ENCODE results near the gene ANKS6. TPM values are rescaled to one million over a fixed set of nuclear protein-coding genes. Genes with fewer than 3 reads are reported as not detected.

Gene ANKS6
- total and polyA plus RNA-seq, 9 of the 15 experiments (the other 6 are each of a cell fraction or from before 2014, with no cell fraction given), result 9.9 to 74.5 (median 36.9) TPM

- TF ChIP-seq ETV1 (tag; conservative IDR thresholded peaks at IDR 0.05; ENCODE audit: low read depth) (no peak), GMEB1 (CRISPR knock-in tag; IDR thresholded peaks at IDR 0.05) (no peak), KDM1A (IDR thresholded peaks at IDR 0.05) (no peak), STAT5B (CRISPR knock-in tag; IDR thresholded peaks at IDR 0.05) (no peak), ARNT (IDR thresholded peaks at IDR 0.05) (no peak), POLR2AphosphoS5 (IDR thresholded peaks at IDR 0.05; ENCODE audit: control insufficient read depth, insufficient read depth, low read depth, low read length) (no peak), ARID4B (CRISPR knock-in tag; IDR thresholded peaks at IDR 0.05) (no peak), ZNF23 (CRISPR knock-in tag; IDR thresholded peaks at IDR 0.05) (no peak)
- peaks cover 93% of the 10 kb centered on the region for H3K36me3 ChIP-seq (ENCODE audit: control insufficient read depth, insufficient read depth, low read length)
- FAIRE-seq (no peak), ATAC-seq (no peak), DNase-seq (ENCODE audit: extremely low read depth in 1 of 4, low spot score in 3 of 4) (no peak)
- H3K9me1 ChIP-seq (ENCODE audit: control insufficient read depth, insufficient read depth, low read length), result no peaks in the 10 kb centered on the region
- ChIA-PET CTCF (ENCODE audit: low intra/inter-chr PET ratio) (no interaction called here), POLR2A (interaction anchor here (0.5 to 0.8 kb wide), 4 partner anchors 11 to 100 kb away, joined by 3 to 4 read pairs (median 3); no protein-coding TSS in a partner anchor)
- in situ Hi-C loops (cut with MboI) (no loop called here), intact Hi-C loops (cut with micrococcal nuclease) (no loop called here)
- BruUV-seq (replicated peaks), result no TSS peak
- no peak overlapping the region for H3K9ac ChIP-seq (ENCODE audit: insufficient read depth in 1 of 2, low read depth in 2 of 2, low read length in 2 of 2)
- H2AFZ ChIP-seq (ENCODE audit: low read depth, low read length), result no peak overlapping the region
- no peak overlapping the region for H3K4me2 ChIP-seq (ENCODE audit: insufficient read depth, low read length)
- H3K27ac ChIP-seq (ENCODE audit: extremely low read depth, low read depth, low read length), result no peak overlapping the region
- no peaks in the 10 kb centered on the region for H4K20me1 ChIP-seq (replicated peaks; ENCODE audit: control insufficient read depth, insufficient read depth, low read length)
- peaks cover 20% of the 10 kb centered on the region; the same call in 2 of the 3 replicates for H3K79me2 ChIP-seq (ENCODE audit: control insufficient read depth, insufficient read depth, low read length)
- H3K27me3 ChIP-seq (ENCODE audit: control insufficient read depth in 2 of 2, insufficient read depth in 2 of 2, low read length in 2 of 2), result no peaks in the 10 kb centered on the region
- H3K9me3 ChIP-seq (replicated peaks; ENCODE audit: control insufficient read depth, insufficient read depth, low read depth, low read length), result no peaks in the 10 kb centered on the region
- 96% methylated on average over 4 of the region's 4 CpGs for WGBS (ENCODE audit: insufficient coverage, low coverage, missing lambda C conversion rate)
- peaks cover 33 to 41% of the 10 kb centered on the region in 2 experiments for H3K4me1 ChIP-seq (replicated peaks in 1 of 2; ENCODE audit: control insufficient read depth in 2 of 2, insufficient read depth in 2 of 2, low read length in 2 of 2)
- no peak overlapping the region for H3K4me3 ChIP-seq
Measured at GRCh38 chr9:98836206-98836605, 39.9 kb upstream of the ANKS6 start.

All from K562 (cell line).